GM10248 (cell line): ENCODE data around the gene GSDME.

Experiments
- CTCF ChIA-PET: fragments of 300-600 bp; sonication (Branson Sonifier 250); formaldehyde crosslinking; extraction: SDS; loops from one replicate; lab custom pipeline; 2021; ENCODE audit warnings: antibody characterized with exemption; lab: Yijun Ruan, JAX
- POLR2A ChIA-PET: fragments of 350-650 bp; sonication (Branson Sonifier 250); formaldehyde crosslinking; extraction: SDS; loops from one replicate; lab custom pipeline; 2020; ENCODE audit warnings: antibody characterized with exemption; lab: Yijun Ruan, JAX
- DNase-seq: peaks from one replicate; pipeline ENCODE4 v3.0.0; 2012; ENCODE audit errors: extremely low spot score
- TF ChIP-seq, protein P1 (sequence below): IDR thresholded peaks from 2 replicates; pipeline ENCODE4 v1.5.1; 2012; ENCODE audit warnings: mild to moderate bottlenecking, low read depth; ENCODE audit errors: extremely low read depth, missing control alignments, control extremely low read depth

Gene GSDME

DNA sequence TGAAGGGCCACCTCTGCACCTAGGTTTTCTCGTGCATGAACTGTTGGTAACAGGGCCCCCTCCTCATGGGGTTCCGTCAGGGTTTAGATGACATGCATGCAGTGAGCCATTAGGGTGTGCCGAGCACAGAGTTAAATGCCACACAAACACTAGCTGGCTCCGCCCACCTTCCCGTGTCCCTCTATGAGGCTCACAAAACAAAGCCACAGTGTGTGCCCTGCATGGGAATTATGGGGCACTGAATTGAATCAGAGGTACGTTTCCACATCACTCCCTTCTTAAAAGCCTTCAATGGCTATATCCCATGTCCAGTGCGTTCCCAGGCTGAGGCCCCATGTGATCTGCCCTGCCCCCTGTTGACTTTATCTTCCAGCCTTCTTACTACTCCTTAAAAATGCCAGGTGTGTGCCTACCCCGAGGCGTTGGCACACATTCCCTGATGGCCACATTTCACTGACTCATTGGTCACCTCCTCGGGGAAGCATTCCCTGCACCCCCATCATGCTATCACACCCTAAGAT lies 35.7 kb downstream of the GSDME start:
- DNase-seq: no peak
- POLR2A ChIA-PET: no interaction called here
- CTCF ChIA-PET: interaction anchor here (1.1 to 3.1 kb wide), 7 partner anchors 10 to 439 kb away, joined by 3 to 8 read pairs (median 4); no protein-coding TSS in a partner anchor
- TF ChIP-seq, protein P1, sequence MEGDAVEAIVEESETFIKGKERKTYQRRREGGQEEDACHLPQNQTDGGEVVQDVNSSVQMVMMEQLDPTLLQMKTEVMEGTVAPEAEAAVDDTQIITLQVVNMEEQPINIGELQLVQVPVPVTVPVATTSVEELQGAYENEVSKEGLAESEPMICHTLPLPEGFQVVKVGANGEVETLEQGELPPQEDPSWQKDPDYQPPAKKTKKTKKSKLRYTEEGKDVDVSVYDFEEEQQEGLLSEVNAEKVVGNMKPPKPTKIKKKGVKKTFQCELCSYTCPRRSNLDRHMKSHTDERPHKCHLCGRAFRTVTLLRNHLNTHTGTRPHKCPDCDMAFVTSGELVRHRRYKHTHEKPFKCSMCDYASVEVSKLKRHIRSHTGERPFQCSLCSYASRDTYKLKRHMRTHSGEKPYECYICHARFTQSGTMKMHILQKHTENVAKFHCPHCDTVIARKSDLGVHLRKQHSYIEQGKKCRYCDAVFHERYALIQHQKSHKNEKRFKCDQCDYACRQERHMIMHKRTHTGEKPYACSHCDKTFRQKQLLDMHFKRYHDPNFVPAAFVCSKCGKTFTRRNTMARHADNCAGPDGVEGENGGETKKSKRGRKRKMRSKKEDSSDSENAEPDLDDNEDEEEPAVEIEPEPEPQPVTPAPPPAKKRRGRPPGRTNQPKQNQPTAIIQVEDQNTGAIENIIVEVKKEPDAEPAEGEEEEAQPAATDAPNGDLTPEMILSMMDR: no peak

DNA sequence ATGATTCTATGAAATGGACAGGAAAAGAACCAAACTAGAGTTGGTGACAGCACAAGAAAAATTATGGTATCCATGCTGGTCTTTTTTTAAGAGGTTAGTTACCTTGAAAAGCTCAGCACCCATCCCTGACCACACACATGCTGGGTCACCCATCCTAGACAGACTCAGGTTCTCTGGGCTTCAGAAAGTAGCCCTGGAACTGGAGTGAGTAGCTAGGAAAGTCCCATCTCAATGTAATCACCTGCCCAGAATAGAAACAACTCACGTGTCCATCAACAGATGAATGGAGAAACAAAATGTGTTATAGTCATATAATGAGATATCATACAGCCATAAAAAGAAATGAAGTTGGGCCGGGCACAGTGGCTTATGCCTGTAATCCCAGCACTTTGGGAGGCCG lies 37.0 kb downstream of the GSDME start:
- no peak for DNase-seq
- TF ChIP-seq, protein P1: no peak
- ChIA-PET CTCF (interaction anchor here (1.1 to 2.4 kb wide), 3 partner anchors 35 to 374 kb away, joined by 3 to 7 read pairs (median 3); no protein-coding TSS in a partner anchor), POLR2A (no interaction called here)

DNA sequence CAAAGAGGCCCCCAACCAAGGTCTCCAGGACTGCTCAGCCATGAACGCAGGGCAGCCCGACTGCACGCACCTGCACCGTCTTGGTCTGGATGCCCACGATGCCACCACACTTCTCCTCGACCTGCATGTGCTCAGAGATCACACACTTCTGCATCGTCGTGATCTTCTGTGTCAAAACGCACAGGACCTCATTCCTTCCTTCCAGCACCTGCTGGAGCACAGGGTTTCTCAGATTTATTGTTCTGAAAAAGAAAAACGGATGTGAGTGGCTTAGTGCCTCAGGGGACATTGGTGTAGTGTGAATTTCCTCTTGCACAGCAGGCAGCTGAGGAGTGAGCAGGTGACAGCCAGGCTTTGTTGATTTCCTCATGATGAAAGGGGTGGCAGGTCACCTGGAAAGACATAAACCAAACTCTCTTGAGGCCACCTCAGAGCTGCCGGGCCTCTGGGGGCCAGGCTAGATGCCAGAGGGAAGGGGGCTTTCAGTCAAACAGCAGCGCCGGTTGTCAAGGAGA lies 38.2 kb downstream of the GSDME start:
- ChIA-PET CTCF (interaction anchor here (1.0 to 2.8 kb wide), 8 partner anchors 10 to 379 kb away, joined by 3 to 12 read pairs (median 4); no protein-coding TSS in a partner anchor), POLR2A (no interaction called here)
- TF ChIP-seq, protein P1: no peak
- peak; percentile 70 for DNase-seq

DNA sequence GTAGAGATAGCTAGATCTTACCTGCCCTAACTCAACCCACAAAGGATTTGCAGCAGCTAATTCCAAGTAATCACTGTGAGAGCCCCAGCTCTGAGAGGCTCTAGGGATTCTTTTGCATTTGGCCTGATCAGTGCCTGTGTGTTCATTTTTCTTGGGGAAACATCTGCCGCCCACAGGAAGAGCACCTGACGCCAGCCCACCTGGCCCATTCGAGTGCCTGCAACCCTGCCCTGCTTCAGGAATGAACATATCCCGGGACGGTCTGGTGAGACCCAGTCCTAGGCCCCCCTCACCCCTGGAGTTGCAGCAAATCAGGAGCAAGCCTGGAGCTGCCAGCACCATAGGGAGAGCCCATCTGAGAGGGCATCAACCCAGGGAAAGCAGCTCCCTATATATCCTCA lies 38.8 kb downstream of the GSDME start:
- TF ChIP-seq, protein P1: no peak
- POLR2A ChIA-PET: no interaction called here
- CTCF ChIA-PET: interaction anchor here (0.8 to 2.8 kb wide), 12 partner anchors 10 to 380 kb away, joined by 3 to 12 read pairs (median 4); partner anchors contain the start of gene OSBPL3
- DNase-seq: no peak

DNA sequence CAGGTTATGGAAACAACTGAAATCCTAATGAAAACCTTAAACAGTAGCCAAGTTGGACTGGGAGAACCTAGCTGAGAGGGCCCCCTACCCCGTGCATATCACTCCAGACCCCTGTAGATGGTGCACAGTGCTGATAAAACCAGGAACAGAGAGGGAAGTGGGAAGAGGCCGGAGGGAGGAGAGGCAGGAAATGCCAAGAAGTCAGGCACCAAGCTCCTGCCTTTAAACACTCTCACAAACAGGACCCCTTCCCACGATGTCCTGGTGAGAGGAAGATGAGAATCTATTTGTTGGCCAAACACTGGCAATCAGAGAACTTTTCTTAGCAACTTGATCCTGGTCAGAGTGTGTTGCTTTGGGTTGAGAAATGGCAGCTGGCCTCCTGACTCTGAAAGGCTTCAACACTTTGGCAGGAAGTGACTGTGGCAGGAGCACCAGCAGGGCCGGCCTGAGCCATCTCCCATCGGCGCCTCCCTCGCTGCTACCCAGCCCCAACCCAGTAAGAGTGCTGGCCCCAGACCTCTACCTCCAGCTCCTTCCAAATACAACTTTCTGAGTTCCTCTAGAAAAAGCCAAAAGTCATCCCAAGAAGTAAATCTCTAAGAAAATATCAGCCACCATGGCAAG lies 39.5 kb downstream of the GSDME start:
- ChIA-PET POLR2A (no interaction called here), CTCF (interaction anchor here (0.8 to 2.8 kb wide), 12 partner anchors 9 to 380 kb away, joined by 3 to 12 read pairs (median 4); partner anchors contain the start of gene OSBPL3)
- TF ChIP-seq, protein P1: no peak
- no peak for DNase-seq

DNA sequence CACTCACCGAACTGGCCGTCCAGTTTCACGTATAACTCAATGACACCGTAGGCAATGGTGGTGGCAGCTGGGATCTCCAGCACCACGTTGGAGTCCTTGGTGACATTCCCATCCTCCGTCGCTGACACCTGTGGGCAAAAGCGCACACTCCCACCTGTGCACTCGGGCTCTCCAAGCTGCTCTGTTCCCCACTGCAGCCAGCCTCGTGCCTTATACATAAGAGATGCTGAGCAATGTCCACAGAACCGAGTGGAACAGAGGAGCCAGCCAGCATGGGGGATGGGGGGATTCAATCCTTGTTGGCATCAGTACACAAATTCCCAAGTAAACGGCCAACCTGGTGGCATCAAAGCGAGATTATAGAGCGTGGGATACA lies 40.0 kb downstream of the GSDME start:
- POLR2A ChIA-PET: no interaction called here
- CTCF ChIA-PET: interaction anchor here (1.1 to 2.8 kb wide), 4 partner anchors 9 to 377 kb away, joined by 3 to 12 read pairs (median 5); partner anchors contain the start of gene OSBPL3
- no peak for DNase-seq
- TF ChIP-seq, protein P1: no peak
